Activated naive CD8-positive, alpha-beta T cell treated with anti-CD3 and anti-CD28 coated beads, Interleukin-2, amount 50 U/mL, for 16 hours (primary cell): Measurements from ENCODE around the gene PPP2R5C.

ENCODE experiments used
- DNase-seq: peaks from one replicate; pipeline ENCODE4 v3.0.0-alpha.2; 2020; ENCODE audit warnings: low read depth, low spot score

The PPP2R5C gene

DNA sequence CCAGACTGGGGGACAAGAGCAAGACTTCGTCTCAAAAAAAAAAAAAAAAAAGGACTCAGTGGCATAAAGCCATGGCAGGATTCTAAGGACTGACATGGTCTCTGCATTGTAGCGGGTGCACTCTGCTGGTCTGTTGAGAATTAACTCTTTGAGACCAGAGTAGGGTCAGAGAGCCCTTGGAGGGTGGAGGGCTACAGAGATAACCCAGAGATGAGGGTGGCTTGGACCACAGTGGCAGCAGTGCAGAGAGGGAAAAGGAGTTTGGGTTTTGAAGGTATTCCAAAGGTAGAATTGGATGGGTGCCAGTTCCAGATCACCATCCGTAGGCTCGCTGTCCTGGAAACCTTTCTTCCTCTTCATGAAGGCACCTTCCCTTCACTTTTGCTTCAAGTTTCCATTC is 188.6 kb downstream of the PPP2R5C start:
- no peak for DNase-seq

DNA sequence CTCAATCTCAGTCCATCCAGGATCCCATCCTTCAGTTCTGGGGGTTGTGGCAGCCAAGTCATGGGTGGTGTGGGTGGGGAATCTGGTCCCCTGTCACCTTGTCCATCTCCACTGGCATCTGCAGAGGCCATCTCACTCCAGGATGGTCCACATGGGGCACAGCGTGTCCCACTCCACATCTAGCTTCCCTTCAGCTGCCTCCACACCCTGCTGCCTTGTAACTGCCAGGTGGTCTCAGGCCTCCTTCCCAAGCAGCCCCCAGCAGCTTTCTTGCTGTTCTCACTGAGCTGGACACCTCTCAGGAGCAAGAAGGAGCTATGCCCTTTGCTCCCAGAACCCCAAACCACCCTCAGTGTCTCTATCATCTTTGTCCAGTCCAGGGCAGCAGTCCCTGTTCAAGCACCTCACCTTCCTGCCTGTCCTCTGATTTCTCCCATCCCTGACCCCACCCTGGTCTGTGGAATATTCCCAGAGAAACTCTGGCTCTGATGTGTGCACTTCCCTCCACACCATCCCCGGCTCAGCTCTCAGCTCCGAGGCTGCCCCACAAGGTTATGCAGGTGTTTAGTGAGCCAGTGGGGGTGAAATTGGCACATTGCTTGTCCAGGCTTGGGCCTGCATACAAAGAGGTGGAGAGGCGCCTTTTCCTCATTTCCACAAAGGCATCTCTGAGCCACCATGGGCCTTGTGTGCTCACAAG is 189.2 kb downstream of the PPP2R5C start:
- no peak for DNase-seq

DNA sequence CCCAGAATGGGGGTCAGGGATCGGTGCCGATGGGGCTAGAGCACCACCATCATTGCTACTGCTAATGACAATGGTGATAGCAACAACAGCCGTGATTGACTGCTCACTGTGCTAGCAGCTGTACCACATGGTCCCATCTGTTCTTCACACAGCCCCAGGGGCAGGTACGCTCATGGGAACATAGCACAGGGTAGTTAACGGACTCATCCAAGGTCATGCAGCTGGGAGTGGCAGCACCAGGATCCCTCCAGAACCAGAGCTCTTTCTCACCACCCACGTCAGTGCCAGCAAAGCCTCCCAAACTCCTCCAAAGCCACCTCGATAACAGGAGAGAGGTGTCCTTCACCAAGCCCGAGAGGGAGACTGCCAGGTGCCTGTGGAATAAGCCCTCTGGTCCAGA is 191.6 kb downstream of the PPP2R5C start:
- DNase-seq: no peak

DNA sequence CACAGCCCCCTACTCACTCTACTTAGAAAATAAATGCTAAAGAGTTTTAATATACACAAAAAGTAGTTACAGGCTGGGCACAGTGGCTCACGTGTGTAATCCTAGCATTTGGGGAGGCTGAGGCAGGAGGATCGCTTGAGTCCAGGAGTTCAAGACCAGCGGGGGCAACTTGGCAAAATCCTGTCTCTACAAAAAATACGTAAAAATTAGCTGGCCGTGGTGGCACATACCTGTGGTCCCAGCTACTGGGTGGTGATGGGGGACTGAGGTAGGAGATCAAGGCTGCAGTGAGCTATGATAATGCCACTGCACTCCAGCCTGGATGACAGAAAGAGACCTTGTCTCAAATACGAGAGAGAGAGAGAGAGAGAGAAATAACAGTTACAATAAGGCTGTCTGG is 193.0 kb downstream of the PPP2R5C start:
- DNase-seq: no peak

DNA sequence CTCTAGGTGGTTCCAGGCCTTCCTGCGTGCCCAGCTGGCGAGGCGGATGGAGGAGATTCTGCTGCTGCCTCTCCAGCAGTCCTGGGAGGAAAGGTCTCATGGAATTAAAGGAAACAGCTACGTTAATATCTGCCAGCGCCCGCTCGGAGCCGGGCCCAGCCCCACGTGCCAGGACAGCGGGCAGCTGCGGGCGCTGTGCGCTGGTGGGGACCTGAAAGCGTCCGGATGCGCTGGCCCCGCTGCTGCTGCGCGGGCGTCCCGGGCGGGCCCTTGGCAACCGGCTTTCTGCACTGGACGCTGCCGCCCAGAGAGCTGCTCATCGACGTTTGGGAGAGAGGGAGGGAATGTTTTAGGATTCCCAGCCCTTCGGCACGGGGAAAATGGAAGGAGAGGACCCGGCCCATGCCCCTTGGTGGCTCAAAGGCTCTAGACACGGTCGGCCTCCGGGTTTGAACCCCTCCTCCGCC is 194.2 kb downstream of the PPP2R5C start:
- no peak for DNase-seq

DNA sequence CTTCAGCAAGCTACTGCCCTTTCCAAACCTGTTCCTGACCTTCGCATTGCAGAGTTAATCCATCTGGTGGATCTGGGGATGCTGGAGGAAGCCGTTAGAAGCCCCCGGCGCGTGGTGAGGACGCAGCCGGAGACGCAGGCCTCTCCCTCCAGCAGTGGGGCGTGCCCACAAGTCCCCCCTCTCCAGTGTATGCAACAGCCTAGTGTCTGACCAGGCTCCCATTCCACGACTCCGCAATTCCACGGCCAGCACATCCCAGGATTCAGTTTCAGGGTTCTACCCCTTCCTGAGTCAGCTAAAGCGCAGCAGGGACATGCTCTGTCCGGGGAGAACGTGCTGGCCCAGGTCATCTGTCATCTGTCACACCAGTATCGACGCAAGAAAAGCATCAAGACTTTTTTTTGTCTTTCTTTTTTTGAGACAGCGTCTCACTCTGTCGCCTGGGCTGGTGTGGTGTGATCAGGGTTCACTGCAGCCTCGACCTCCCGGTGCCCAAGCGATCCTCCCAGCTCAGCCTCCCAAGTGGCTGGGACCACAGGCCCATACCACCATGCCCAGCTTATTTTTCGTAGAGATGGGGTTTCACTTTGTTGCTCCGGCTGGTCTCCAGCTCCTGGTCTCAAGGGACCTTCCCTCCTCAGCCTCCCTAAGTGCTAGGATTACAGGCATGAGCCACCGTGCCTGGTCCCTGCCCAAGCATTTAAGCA is 194.8 kb downstream of the PPP2R5C start:
- no peak for DNase-seq

DNA sequence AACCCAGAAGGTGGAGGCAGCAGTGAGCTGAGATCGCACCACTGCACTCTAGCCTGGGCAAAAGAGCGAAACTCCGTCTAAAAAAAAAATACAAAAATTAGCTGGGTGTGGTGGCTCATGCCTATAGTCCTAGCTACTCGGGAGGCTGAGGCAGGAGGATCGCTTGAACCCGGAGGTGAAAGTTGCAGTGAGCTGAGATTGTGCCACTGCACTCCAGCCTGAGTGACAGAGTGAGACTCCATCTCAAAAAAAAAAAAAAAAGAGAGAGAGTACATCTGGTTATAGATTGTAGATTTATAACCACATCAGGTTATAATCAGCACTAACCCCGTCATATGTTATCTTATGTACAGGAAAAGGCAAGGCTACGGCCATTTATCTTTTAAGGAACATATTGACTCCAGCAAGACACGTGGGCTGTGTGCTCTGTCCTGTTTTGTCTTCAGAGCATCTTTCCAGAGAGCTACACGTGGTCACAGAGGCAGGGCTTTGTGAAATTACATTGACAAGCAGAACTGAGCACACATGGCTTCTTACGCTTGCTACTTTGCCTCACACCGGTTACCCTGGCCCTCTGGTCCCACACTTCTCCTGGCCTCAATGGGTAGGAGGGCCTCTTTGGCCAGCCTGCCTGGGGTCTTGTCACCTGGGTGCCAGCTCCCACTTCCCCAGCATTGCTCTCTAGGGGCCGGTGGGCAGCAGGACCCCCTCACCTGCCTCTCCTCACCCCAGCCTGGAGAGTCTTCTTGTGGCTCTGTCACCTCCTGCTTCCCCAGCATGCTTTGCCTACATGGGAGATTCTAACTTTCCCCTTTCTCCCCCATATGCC is 196.1 kb downstream of the PPP2R5C start:
- no peak for DNase-seq

DNA sequence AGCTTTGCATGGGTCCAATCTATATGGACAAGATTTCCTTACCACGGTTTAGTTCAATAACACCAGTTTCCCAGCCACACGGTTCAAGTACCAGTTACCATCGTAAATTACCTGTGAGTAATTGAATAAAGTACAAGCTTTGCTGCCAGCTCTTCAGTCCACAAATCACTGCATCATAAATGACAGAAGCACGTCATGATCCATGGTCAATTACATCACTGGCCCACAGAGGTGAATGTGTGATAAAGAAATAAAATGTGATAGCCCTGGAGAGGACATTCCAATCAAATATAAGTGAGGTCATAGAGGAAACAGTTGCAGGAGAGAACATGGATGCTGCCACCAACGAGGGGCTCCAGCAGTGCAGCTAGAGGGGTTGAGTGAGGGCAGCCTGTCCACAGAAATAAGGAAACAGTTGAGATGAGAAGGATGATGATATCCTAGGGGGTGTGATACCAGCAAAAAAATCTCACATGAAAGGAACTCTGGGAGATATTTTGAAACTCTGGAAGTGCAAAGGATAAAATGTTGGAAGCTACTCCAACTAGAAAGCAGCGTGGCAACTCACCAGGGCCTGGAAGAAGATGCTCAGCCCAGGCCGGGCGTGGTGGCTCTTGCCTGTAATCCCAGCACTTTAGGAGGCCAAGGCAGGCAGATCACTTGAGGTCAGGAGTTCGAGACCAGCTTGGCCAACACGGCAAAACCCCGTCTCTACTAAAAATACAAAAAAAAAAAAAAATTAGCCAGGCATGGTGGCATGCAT is 197.1 kb downstream of the PPP2R5C start:
- no peak for DNase-seq

DNA sequence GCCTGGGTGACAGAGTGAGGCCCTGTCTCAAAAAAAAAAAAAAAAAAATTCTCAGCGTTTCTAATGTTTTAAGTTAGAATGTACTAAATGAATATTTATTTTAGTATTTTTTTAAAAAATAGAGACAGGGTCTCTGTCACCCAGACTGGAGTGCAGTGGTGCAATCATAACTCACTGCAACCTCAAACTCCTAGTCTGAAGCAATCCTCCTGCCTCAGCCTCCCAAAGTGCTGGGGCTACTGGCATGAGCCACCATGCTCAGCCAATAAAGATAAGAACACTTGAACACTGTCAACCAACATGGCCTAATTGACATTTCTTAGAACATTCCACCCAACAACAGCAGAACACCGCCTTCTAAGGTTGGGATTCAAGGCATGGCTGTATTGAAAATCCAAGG is 197.8 kb downstream of the PPP2R5C start:
- DNase-seq: no peak

DNA sequence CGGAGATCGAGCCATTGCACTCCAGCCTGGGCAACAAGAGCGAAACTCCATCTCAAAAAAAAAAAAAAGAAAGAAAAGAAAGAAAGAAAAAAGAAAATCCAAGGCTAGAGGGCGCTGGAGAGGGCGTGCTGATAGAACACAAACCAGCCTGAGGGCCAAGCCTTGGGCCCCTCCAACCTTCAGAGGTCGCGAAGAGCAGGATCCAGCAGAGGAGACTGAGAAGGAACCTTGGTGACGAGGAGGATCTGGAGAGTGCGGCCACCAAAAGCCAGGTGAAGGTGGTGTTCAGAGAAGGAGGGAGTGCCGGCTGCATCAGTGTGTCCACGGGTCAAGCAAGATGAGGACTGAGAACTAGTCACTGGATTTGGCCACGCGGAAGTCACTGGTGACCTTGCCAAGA is 198.7 kb downstream of the PPP2R5C start:
- no peak for DNase-seq

DNA sequence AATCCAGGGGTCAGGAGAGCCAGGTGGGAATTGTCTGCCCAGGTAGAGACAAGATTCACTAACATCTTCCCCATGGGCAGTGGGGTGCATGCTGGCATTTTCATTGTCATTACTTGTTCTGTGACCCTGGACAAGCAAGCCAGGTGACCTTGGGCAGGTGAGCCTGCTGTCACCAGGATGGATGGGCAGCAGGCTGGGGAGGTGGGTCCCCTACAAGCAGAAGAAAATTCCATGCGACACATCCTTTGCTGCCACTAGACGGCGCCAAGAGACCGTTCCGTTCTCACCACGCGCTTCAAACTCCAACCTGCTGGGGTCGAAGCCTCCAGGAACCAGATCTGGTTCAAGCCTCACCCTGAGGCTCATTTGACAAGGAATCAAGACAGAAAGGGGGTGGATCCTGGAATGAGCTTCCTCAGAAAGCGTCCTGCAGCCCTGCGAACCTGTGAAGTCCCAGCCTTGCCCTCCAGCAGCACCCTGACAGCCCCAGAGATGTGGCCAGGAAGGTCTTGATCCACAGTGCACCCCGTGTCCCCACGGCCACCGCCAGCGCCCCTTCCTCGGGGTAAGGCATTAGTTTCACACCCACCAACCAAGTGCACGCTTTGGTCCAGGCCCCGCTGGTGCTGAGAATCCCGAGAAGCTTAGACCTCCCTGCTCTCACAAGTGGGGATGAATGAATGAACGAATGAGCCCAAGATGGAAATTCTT is 199.7 kb downstream of the PPP2R5C start:
- peak; percentile 50 for DNase-seq

DNA sequence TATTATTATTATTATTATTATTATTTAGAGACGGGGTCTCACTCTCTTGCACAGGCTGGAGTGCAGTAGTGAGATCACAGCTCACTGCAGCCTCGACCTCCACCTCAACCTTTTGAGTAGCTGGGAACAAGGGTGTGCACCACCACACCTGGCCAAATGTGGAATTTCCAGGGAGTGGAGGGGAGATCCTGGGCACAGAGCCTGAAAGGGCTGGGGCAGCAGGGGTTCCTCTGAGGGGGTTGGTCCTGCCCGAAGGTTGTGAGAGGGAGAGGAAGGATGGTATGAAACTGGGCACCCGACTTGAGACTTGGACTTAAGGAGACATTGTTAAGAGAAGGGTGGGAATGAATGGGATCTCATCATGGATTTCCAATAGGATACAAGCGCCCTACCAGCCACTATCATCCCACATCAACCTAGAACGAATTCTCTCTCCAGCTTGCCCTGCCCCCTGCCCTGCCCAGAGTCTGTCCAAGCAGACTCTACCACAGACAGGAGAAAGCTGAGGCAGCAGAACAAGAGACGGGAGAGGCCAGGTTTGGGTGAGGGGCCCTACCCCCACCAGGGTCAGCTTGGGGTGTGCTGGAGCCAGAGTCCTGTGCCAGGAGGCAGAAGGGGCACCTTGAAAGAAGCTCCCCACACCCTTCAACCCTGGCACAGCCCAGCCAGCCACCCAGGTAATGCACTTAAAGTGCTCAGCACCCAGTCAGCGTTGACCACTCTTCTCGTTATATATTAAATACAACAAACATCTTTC is 200.4 kb downstream of the PPP2R5C start:
- no peak for DNase-seq

DNA sequence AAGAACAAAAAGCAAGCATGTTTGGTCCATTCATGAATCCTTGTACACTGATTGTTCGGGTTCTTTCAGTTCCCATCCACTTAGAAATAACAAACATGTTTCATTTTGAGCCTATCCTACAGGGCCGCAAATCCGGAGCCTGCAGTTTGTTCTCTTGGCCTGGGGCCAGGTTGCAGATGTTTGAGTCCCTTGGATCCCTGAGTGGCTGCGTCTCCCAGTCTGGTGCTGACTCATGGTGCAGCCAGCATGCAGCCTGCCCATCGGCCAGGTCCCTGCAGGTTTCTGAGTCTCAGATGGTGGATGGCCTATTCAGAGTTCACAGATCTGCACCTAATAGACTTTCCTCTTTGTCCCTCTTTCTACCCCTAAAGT is 201.0 kb downstream of the PPP2R5C start:
- no peak for DNase-seq

DNA sequence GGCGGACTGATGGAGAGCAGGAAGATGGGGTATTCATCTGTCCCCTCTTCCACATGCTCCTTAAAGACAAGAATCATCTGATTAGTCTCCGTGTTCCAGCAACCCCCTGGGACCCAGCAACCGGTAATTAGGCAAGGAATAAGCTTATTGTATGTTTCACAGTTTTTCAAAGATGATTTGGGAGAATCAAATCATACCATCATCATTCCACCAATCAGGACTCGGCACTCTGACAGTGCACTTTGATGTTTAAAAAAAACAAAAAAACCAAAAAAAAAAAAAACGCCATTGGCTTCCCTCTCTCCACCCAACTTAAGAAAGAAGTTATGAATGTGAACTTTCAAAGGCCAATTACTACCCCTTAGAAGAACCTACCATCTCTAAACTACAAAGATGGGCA is 201.5 kb downstream of the PPP2R5C start:
- no peak for DNase-seq

DNA sequence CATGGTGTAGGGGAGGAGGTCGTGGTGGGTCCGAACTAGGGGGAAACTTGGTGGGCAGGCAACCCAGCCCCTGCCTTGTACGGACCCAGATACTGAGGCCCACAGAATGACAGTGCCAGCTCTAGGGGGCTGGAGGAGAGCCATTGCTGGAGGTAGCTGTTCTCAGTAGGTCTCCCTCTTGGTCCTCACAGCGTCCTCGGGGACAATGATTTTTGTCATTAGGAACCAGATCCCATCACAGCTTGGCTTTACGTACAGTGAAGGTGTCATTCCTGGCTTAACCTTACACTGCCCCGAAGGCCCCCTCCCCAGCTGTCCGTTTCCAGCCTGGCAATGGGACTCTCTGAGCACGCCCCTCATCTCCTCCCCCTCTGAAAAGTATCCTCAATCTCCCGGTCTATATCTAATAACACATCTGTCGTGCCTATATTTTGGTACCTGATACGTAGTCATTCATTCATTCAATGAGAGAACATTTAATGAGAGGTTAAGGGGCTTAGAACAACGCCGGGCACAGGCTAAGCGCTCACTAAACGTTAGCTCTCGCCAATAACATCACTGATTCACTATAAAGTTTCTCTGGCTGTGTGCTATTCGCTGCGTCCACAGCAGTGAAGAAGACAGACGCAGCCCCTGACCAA is 202.3 kb downstream of the PPP2R5C start:
- no peak for DNase-seq

DNA sequence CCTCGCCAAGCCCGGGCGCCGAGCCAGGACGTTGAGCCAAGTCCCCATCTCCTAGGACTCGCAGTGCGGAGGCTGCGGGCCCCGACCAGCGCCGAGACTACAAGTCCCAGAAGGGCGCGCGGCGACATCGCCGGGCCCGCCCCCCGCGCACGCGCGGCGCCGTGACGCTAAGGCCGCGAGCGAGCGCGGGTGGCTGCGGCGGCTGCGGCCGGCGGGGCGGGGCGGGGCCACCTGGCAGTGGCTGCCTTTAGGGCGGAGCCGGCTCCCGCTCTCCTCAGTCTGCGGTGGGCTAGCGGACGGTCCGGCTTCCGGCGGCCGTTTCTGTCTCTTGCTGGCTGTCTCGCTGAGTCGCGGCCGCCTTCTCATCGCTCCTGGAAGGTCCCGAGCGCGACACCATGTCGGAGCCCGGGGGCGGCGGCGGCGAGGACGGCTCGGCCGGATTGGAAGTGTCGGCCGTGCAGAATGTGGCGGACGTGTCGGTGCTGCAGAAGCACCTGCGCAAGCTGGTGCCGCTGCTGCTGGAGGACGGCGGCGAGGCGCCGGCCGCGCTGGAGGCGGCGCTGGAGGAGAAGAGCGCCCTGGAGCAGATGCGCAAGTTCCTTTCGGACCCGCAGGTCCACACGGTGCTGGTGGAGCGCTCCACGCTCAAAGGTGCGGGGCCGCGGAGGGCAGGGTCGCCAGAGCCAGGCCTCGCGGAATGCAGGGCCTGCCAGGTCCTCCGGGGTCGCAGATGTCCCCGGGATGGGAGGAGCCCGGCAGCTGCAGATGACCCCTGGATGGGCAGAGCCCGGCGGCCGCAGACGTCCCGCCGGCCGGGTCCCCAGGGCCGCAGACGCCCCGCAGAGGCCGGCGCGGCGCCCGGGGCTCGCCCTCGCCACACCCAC is 203.0 kb downstream of the PPP2R5C start, which contains the start of gene DYNC1H1:
Gene DYNC1H1, plus strand, starts transcription at position 277 of the 884 bp plus-strand sequence. Its CDS starts 119 bp downstream, at position 396.
- peak; percentile 72 for DNase-seq

DNA sequence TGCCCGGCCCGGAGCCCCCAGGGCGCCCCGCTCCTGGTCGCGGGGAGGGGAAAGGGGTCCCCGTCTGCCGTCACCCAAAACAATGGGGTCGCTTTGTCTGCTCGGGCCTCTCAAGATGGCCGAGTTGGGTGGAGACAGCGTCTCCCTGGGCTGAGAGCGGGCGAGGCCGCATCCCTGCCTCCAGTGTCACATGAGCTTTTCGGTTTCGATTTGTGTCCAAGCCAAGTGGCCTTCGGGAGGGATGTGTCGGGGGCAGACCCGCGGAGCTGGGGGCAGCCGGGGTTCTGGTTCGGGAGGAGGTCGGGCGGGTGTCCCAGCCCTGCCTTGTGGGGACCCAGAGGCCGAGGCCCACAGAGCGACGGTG is 203.7 kb downstream of the PPP2R5C start:
- peak; percentile 27 for DNase-seq

DNA sequence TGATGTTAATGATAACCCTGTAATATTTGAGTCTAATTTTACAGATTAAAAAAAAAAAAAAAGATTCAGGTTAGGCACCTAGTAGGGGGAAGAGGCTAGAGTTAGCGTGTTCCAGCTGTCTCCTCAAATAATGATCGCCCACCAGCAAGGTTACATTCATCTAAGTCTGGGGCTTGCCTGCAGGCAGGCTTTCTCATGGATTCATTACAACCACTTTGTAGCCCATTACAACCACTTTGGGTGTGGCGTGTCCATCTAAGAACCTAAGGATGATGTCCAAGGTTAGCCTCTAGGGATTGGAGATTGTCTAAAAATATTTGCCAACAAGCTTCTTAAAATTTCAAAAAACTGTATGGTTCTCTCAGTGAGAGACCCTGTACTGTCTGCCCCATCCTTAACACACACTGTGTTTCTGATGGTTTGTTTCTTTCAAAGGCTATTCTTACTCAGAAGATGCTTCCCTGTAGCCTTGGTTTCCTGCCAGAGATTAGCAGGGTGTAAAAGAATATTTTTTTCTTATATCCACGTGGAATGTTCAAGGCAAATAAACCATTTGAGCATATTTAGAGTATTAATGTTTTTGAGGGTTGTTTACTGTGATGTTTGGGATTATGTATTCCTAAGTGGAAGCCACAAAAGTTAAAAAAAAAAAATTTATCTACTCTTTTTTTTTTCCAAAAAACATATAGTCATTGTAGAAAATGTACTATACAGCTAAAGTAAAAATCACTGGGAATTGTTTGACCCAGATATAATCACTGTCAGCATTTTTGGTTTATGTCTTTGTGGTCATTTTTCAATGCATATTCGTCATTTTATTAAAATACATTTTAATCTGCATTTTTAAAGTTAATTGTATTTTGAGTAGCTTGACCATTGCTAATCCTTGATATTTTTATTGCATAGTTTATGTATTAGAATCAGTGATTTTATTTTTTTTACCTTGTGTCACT is 204.5 kb downstream of the PPP2R5C start:
- DNase-seq: no peak
